GM21619 (cell line): ENCODE results near the gene FHIP2A.
A peak's percentile ranks its signal among the peaks of the same experiment; 100 is the strongest.
"Not testable (repeated sequence)": the region's sequence is repeated elsewhere in the genome, so short reads cannot be mapped to it uniquely, and the experiment has no call there.

Source experiments
- ATAC-seq: cut with Tn5 transposase; IDR thresholded peaks from one replicate; pipeline ENCODE4 v1.9.1; 2021; ENCODE audit not compliant: unreplicated experiment

Gene FHIP2A

GRCh38 chr10:114821293-114821914 is at the start of gene FHIP2A:
FHIP2A (plus strand) TSS chr10:114821780; CDS start chr10:114822079, 299 bp downstream.
- ATAC-seq, result peak; percentile 74

- no peak for ATAC-seq
Observed at GRCh38 chr10:114772496-114773196, 48.9 kb upstream of the FHIP2A start.

GRCh38 chr10:114773197-114773532 is 48.4 kb upstream of the FHIP2A start:
- ATAC-seq, result no peak

GRCh38 chr10:114775082-114775481 is 46.5 kb upstream of the FHIP2A start:
- ATAC-seq, result not testable (repeated sequence)

- no peak for ATAC-seq
Observed at GRCh38 chr10:114777415-114777814, 44.2 kb upstream of the FHIP2A start.

- ATAC-seq, result no peak
Observed at GRCh38 chr10:114779803-114780576, 41.6 kb upstream of the FHIP2A start.

- ATAC-seq, result no peak
Observed at GRCh38 chr10:114780577-114781184, 40.9 kb upstream of the FHIP2A start.

- ATAC-seq, result no peak
Observed at GRCh38 chr10:114782666-114783065, 38.9 kb upstream of the FHIP2A start.

GRCh38 chr10:114783686-114784085 is 37.9 kb upstream of the FHIP2A start:
- ATAC-seq, result no peak

- peak; percentile 74 for ATAC-seq
Observed at GRCh38 chr10:114786492-114786891, 35.1 kb upstream of the FHIP2A start.

GRCh38 chr10:114787131-114787530 is 34.4 kb upstream of the FHIP2A start:
- not testable (repeated sequence) for ATAC-seq

- no peak for ATAC-seq
Observed at GRCh38 chr10:114791768-114792167, 29.8 kb upstream of the FHIP2A start.

GRCh38 chr10:114795039-114795438 is 26.5 kb upstream of the FHIP2A start:
- no peak for ATAC-seq

- no peak for ATAC-seq
Observed at GRCh38 chr10:114800361-114800760, 21.2 kb upstream of the FHIP2A start.

- ATAC-seq, result peak; percentile 80
Observed at GRCh38 chr10:114801411-114801813, 20.2 kb upstream of the FHIP2A start.

GRCh38 chr10:114802177-114802576 is 19.4 kb upstream of the FHIP2A start:
- no peak for ATAC-seq

GRCh38 chr10:114806562-114807391 is 14.8 kb upstream of the FHIP2A start:
- no peak for ATAC-seq

GRCh38 chr10:114808982-114809381 is 12.6 kb upstream of the FHIP2A start:
- no peak for ATAC-seq

- ATAC-seq, result peak; percentile 100
Observed at GRCh38 chr10:114810926-114811325, 10.7 kb upstream of the FHIP2A start.

- ATAC-seq, result no peak
Observed at GRCh38 chr10:114811862-114812261, 9.7 kb upstream of the FHIP2A start.

GRCh38 chr10:114815791-114816190 is 5.8 kb upstream of the FHIP2A start:
- ATAC-seq, result no peak
